GM18508 (cell line): Measurements from ENCODE around the gene BSND.

Experiments
- ATAC-seq: cut with Tn5 transposase; IDR thresholded peaks from one replicate; pipeline ENCODE4 v1.9.1; 2021; ENCODE audit warnings: moderate number of reproducible peaks; ENCODE audit not compliant: insufficient read depth, unreplicated experiment

BSND gene

DNA sequence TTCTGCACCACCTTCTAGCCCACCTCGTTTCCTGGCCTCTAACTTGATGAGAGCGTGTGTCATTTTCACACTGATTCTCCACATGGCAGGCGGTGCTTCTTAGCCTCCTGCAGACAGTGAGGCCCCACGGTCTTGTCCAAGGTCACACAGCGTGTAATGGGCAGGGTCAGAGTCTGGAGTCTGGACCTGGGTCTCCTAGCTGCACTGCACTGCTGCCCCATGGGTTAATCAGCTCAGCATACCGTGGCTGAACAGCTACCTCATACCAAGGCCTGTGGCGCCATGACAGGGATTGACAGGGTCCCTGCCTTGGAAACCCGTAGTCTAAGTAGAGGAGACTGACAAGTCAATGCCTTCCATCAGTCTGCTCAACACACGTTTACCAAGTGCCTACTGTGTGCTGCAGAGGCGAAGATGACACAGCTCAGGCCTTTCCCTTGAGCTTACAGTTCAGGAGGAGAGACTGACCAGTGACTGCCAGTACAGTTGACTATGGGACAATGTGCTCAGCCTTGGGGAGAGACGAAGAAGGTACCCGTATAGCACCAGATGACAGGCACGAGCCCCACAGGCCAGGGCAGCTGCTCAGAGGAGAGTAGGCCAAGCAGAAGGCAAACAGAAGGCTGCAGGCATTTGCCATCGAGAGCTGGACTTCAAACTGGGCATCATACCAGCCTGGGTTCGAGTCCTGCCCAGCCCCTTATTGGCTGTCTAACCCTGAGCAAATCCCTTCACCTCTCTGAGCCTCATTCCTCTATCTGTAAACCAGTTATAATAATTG lies 46.1 kb downstream of the BSND start:
- no peak for ATAC-seq

DNA sequence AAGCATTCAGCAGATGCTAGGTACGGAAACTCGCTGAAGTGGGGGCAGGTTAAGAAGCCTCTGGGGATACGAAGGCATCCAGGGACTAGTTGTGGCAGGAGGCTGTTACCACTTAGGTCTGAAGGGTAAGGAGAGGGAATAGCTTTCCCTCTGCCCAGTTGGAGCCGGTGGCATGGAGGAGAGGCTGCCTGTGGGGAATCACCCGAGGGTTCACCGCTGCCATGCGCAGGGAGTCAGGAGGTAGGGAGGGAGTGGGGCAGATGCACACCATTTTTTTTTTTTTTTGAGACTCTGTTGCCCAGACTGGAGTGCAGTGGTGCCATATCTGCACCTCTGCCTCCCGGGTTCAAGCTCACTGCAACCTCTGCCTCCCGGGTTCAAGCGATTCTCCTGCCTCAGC lies 46.7 kb downstream of the BSND start:
- ATAC-seq, result no peak

GRCh38 chr1:55046871-55047270 lies 48.1 kb downstream of the BSND start:
- no peak for ATAC-seq

DNA sequence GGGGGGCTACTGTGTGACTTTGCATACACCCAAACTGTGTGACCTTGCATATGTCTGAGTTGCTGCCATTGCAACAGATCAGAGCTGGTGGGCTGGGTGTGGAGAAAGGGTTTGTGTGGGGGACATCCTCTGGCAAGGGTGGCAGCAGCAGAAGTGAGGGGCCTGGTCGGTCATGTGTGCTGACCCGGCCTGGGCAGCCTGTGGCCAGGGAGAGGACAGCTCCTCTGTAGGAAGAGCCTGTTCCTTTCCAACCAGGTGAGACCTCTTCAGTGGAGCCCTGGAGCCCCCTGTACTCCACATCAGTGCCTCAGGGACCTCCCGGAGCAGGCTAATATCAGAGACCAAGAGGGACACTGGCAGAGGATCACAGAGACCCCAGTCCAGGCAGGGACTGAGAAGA lies 48.9 kb downstream of the BSND start:
- ATAC-seq, result no peak

DNA sequence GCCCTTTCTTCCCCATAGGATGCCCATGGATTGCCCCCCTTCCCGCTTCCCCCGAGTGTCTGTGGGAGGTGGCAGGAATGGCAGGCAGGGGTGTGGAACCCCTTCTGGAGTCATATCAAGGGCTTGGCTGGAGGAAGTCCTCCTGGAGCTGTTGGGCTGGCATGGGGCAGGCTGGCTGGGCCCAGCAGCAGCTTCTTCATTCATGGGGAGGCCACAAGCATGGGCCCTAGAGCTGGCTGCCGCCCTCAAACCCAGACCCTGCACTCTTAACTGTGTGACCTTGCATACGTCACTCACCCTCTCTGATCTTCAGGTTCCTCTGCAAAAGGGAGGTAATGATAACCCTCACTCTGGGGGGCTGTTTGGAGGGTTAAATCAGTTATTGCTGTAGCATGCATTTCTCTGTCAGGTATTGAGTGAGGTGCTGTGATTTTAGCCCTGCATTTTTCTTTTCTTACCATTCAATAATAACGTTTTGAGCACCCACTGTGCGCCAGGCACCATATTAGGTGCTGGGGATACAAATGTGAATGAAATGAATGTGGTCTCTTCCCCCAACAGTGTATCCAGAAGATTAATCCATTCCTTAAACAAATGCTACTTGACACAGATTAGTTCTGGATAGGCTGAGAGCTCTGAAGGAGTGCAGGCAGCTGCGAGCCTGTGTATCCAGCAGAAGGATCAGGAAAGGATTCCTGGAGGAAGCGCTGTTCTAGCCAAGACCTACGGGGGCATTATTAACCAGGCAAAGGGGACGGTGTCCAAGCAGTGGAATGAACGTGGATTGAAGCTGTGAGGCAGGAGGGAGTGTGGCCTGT lies 49.9 kb downstream of the BSND start:
- ATAC-seq, result no peak

DNA sequence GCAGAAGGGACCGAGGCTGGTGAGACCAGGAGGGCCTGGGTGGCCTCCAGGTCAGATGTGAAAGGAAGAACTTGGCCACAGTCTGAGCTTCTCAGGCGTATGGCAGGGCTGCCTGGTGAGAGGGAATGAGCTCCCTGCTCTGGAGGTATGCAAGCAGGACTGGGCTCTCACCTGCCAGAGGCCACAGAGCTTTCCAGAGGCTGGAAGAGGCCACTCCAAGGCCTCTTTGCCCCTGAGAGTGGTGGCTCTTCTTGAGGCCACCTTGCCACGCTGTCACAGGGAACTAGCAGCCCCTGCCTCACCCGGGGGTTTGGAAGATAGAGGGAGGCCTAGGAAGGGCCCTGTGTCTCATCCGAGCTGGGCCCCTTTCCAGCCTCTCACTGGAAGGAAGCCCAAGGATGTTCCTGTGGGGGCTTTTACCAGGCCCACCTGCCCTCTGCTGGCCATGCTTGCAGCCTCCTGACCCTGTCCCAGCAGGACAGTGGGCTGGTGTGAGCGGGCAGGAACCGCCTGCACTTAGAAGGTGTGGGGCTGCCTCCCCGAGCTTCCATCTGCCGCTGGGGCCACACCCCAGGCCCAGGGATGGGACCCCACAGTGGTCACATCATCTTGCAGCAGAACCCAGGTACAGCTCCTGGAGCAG lies 50.7 kb downstream of the BSND start:
- ATAC-seq, result no peak

- ATAC-seq, result no peak
Observed at GRCh38 chr1:55049914-55050278, 51.2 kb downstream of the BSND start.

- ATAC-seq, result no peak
Observed at GRCh38 chr1:55050283-55050682, 51.5 kb downstream of the BSND start.

GRCh38 chr1:55051169-55051568 lies 52.4 kb downstream of the BSND start:
- ATAC-seq, result no peak

DNA sequence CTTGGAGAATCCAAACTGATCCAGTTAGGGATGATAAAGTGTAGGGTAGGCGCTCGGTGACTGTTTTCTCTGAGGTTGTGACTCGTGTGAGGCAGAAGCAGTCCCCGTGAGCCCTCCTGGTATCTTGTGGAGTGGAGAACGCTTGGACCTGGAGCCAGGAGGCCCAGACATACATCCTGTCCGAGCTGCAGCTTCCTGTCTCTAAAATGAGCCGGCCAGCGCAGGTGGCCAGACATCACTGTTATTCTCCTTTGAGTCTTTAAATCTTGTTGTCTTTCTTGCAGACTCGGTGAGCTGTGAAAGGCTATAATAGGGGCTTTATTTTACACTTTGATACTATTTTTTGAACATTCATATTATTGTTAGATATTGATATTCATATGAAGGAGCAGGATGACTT lies 52.9 kb downstream of the BSND start:
- ATAC-seq, result no peak

DNA sequence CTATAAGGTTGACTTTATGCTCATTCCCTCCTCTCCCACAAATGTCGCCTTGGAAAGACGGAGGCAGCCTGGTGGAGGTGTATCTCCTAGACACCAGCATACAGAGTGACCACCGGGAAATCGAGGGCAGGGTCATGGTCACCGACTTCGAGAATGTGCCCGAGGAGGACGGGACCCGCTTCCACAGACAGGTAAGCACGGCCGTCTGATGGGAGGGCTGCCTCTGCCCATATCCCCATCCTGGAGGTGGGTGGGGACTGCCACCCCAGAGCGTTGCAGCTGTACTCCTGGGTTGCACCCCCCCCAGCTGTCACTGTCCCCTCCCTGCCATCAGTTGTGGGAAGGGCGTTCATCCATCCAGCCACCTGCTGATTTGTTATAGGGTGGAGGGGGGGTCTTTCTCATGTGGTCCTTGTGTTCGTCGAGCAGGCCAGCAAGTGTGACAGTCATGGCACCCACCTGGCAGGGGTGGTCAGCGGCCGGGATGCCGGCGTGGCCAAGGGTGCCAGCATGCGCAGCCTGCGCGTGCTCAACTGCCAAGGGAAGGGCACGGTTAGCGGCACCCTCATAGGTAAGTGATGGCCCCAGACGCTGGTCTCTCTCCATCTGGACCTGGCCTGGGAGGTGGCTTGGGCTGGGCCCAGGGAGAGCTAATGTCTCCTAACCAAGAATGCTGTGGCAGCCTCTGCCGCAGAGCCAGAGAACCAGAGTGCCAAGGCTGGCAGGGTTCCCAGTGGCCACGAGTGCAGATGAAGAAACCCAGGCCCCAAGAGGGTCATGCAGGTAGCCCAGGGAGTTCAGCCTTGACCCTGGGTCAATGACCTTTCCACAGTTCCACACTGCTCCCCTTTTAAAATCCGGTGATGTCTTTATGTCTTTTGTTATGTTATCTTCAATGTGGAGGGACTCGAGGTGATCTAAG lies 53.7 kb downstream of the BSND start:
- ATAC-seq, result no peak

GRCh38 chr1:55053265-55053954 lies 54.7 kb downstream of the BSND start:
- no peak for ATAC-seq

- ATAC-seq, result no peak
Observed at GRCh38 chr1:55054396-55054795, 55.7 kb downstream of the BSND start.

- ATAC-seq, result no peak
Observed at GRCh38 chr1:55055084-55055882, 56.5 kb downstream of the BSND start.

- no peak for ATAC-seq
Observed at GRCh38 chr1:55055951-55056631, 57.4 kb downstream of the BSND start.

DNA sequence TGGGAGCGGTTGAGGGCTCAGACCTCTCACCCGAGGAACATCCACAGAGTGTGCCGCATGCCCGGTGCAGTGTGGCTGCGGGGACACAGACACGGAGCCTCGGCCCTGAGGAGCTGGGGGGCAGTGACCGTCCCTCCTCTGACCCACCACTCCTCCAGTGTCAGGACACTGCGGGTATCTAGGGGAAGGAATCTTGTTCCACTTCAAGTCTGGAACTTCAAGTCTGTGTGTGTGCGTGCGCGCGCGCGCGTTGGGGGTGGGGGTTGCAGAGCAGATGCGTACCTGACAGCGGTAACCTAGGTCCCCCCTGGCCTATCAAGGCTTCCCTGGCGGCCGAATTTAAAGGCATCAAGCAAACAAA lies 57.9 kb downstream of the BSND start:
- ATAC-seq, result no peak

DNA sequence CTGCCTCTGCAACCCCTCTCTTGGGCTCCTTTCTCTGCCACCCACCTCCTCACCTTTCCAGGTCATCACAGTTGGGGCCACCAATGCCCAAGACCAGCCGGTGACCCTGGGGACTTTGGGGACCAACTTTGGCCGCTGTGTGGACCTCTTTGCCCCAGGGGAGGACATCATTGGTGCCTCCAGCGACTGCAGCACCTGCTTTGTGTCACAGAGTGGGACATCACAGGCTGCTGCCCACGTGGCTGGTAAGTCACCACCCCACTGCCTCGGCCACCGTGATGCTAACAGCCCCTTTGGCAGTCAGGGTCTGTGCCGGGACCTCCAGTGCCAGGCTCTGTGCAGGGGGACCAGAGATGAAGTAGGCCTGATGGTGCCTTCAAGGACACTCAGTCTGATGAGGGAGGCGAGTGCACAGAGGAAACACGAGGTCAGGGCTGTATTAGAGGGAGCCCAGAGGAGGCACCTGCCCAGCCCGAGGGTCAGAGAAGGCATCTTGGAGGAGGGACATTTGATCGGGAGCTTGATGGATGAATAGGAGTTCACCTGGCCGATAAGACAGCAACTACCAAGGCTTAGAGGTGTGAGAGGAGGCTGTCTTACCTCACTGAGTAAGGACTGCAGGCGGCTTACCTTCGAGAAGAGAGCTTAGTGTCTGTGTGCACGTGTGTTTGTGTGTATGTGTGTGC lies 58.7 kb downstream of the BSND start:
- ATAC-seq, result no peak

GRCh38 chr1:55057956-55058298 lies 59.2 kb downstream of the BSND start:
- ATAC-seq, result no peak
